GM12878 (cell line): Measurements from ENCODE around the gene AMBRA1.

ENCODE experiments used
- ATF7 ChIP-seq: fragments of 450-650 bp; IDR thresholded peaks from 2 replicates; pipeline ENCODE4 v1.6.1; 2016; ENCODE audit warnings: low read depth, mild to moderate bottlenecking
- CTCF ChIP-seq, 3 experiments: IDR thresholded peaks in 2 of 3; conservative IDR thresholded peaks in 1 of 3; 2 replicates each; pipeline ENCODE4 v1.5.1; 2011; ENCODE audit warnings: low read depth in 3 of 3, low read length in 3 of 3, mild to moderate bottlenecking in 3 of 3, control low read depth in 2 of 3, moderate library complexity in 2 of 3, inconsistent platforms in 1 of 3, mixed read lengths in 1 of 3; ENCODE audit not compliant: control insufficient read depth in 2 of 3, insufficient read depth in 1 of 3; ENCODE audit errors: extremely low read depth in 1 of 3
- EP300 ChIP-seq, 2 experiments: fragments of 150-350 bp in 1 of 2; IDR thresholded peaks; 2 replicates each; pipeline ENCODE4 v1.6.1; 2011 to 2012; ENCODE audit warnings: low read depth in 2 of 2, low read length in 2 of 2, borderline replicate concordance in 1 of 2, improper control_type of control experiment in 1 of 2, inconsistent platforms in 1 of 2; ENCODE audit not compliant: control insufficient read depth in 1 of 2
- EZH2 ChIP-seq: IDR thresholded peaks from 2 replicates; pipeline ENCODE4 v1.6.1; 2012; ENCODE audit warnings: low read depth, mild to moderate bottlenecking, control low read depth, inconsistent platforms, low read length, borderline replicate concordance; ENCODE audit not compliant: control insufficient read depth
- MAX ChIP-seq: IDR thresholded peaks from 2 replicates; pipeline ENCODE4 v1.6.1; 2012; ENCODE audit warnings: low read depth, low read length, improper control_type of control experiment
- MXI1 ChIP-seq: fragments of 150-350 bp; IDR thresholded peaks from 2 replicates; pipeline ENCODE4 v1.6.1; 2011; ENCODE audit warnings: low read depth, mild to moderate bottlenecking, inconsistent platforms, low read length, improper control_type of control experiment
- MYC ChIP-seq: IDR thresholded peaks from 2 replicates; pipeline ENCODE4 v1.6.1; 2011; ENCODE audit warnings: mild to moderate bottlenecking, low read length, moderate library complexity, inconsistent platforms; ENCODE audit not compliant: insufficient read depth, insufficient replicate concordance, insufficient read length, severe bottlenecking
- TCF3 ChIP-seq: IDR thresholded peaks from 2 replicates; pipeline ENCODE4 v1.6.1; 2012; ENCODE audit warnings: low read depth, mild to moderate bottlenecking, low read length, borderline replicate concordance; ENCODE audit not compliant: insufficient read depth
- YY1 ChIP-seq: IDR thresholded peaks from 2 replicates; pipeline ENCODE4 v1.6.1; 2011; ENCODE audit warnings: low read depth, mild to moderate bottlenecking, low read length
- ZNF274 ChIP-seq: IDR thresholded peaks from one replicate; pipeline ENCODE4 v1.8.0; 2011; ENCODE audit not compliant: insufficient read length, insufficient read depth
- ZNF592 ChIP-seq: fragments of 450-650 bp; IDR thresholded peaks from 2 replicates; pipeline ENCODE4 v1.6.1; 2017; ENCODE audit warnings: mild to moderate bottlenecking, moderate library complexity

- no peak for TF ChIP-seq CTCF (IDR thresholded peaks at IDR 0.05 in 2 of 3, conservative IDR thresholded peaks at IDR 0.05 in 1 of 3; ENCODE audit: control insufficient read depth in 2 of 3, extremely low read depth in 1 of 3, insufficient read depth in 1 of 3, low read depth in 3 of 3, low read length in 3 of 3)
- no peak for TF ChIP-seq TCF3
- no peak for TF ChIP-seq MAX
- TF ChIP-seq MYC, result no peak
- no peak for TF ChIP-seq ZNF592
- TF ChIP-seq EZH2, result no peak
- no peak for TF ChIP-seq ZNF274
- TF ChIP-seq EP300 (IDR thresholded peaks at IDR 0.05; ENCODE audit: borderline replicate concordance in 1 of 2, control insufficient read depth in 1 of 2, low read depth in 2 of 2, low read length in 2 of 2), result no peak
- no peak for TF ChIP-seq ATF7
- no peak for TF ChIP-seq MXI1
- no peak for TF ChIP-seq YY1
Observed at GRCh38 chr11:46523290-46523689, 70.5 kb downstream of the AMBRA1 start.
